ENCODE measurements around the gene DTX2.

- TF ChIP-seq ZNF302 (CRISPR knock-in tag; IDR thresholded peaks at IDR 0.05) (no peak), RNF2 (IDR thresholded peaks at IDR 0.05; ENCODE audit: borderline replicate concordance, low read depth) (no peak)
- TF ChIP-seq, protein P1, sequence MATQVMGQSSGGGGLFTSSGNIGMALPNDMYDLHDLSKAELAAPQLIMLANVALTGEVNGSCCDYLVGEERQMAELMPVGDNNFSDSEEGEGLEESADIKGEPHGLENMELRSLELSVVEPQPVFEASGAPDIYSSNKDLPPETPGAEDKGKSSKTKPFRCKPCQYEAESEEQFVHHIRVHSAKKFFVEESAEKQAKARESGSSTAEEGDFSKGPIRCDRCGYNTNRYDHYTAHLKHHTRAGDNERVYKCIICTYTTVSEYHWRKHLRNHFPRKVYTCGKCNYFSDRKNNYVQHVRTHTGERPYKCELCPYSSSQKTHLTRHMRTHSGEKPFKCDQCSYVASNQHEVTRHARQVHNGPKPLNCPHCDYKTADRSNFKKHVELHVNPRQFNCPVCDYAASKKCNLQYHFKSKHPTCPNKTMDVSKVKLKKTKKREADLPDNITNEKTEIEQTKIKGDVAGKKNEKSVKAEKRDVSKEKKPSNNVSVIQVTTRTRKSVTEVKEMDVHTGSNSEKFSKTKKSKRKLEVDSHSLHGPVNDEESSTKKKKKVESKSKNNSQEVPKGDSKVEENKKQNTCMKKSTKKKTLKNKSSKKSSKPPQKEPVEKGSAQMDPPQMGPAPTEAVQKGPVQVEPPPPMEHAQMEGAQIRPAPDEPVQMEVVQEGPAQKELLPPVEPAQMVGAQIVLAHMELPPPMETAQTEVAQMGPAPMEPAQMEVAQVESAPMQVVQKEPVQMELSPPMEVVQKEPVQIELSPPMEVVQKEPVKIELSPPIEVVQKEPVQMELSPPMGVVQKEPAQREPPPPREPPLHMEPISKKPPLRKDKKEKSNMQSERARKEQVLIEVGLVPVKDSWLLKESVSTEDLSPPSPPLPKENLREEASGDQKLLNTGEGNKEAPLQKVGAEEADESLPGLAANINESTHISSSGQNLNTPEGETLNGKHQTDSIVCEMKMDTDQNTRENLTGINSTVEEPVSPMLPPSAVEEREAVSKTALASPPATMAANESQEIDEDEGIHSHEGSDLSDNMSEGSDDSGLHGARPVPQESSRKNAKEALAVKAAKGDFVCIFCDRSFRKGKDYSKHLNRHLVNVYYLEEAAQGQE (IDR thresholded peaks at IDR 0.05) = no peak
These were observed 33.2 kb upstream of the DTX2 start for GRCh38 chr7:76428149-76428823.

All from A549 (cell line).